HEK293 (cell line): ENCODE measurements around the gene DENND1A.

Experiments used
- CTCF ChIA-PET: fragments of 350-600 bp; formaldehyde crosslinking; extraction: SDS; loops from one replicate; lab custom pipeline; 2021; ENCODE audit warnings: antibody characterized with exemption; lab: Yijun Ruan, JAX
- POLR2A ChIA-PET: fragments of 300-600 bp; formaldehyde crosslinking; extraction: SDS; loops from one replicate; lab custom pipeline; 2020; ENCODE audit warnings: antibody characterized with exemption, inconsistent platforms; lab: Yijun Ruan, JAX
- H3K27ac ChIP-seq: fragments of 200-500 bp; sonication (Bioruptor generic); 2 replicates; pipeline ENCODE4 v1.5.1; 2014; ENCODE audit warnings: low read depth, low read length, control low read depth, inconsistent platforms; ENCODE audit errors: extremely low read depth
- H3K36me3 ChIP-seq, 2 experiments: fragments of 200-500 bp in 1 of 2; sonication (Bioruptor generic) in 1 of 2; 1 replicate in 1 of 2; 2 replicates in 1 of 2; pipeline ENCODE4 v1.5.1; 2014 to 2017; ENCODE audit warnings: inconsistent platforms in 2 of 2, low read length in 2 of 2; ENCODE audit not compliant: control insufficient read depth in 2 of 2, insufficient read depth in 1 of 2
- H3K4me1 ChIP-seq: fragments of 200-500 bp; sonication (Bioruptor generic); 2 replicates; pipeline ENCODE4 v1.5.1; 2014; ENCODE audit warnings: mild to moderate bottlenecking, low read length, inconsistent platforms; ENCODE audit not compliant: control insufficient read depth, insufficient read depth
- H3K4me3 ChIP-seq: 2 replicates; pipeline ENCODE4 v1.5.1; 2011; ENCODE audit warnings: low read depth, mild to moderate bottlenecking, control low read depth, low read length, moderate library complexity
- H3K9me3 ChIP-seq: fragments of 200-500 bp; sonication (Bioruptor generic); 2 replicates; pipeline ENCODE4 v1.5.1; 2014; ENCODE audit warnings: low read depth, low read length, inconsistent platforms; ENCODE audit not compliant: control insufficient read depth, insufficient read depth
- GLI2 ChIP-seq: fragments of 450-650 bp; formaldehyde crosslinking; IDR thresholded peaks from 2 replicates; pipeline ENCODE4; 2017; ENCODE audit warnings: missing biosample characterization, missing genetic modification characterization, low read depth, borderline replicate concordance
- SETDB1 ChIP-seq: IDR thresholded peaks from one replicate; pipeline ENCODE4 v1.6.1; 2017; ENCODE audit warnings: mild to moderate bottlenecking, low read length, moderate library complexity, mixed read lengths; ENCODE audit not compliant: insufficient read length
- SP2 ChIP-seq: fragments of 450-650 bp; formaldehyde crosslinking; IDR thresholded peaks from 2 replicates; pipeline ENCODE4 v1.5.1; 2016; ENCODE audit warnings: missing biosample characterization, missing genetic modification characterization
- ZBTB17 ChIP-seq: fragments of 450-650 bp; formaldehyde crosslinking; IDR thresholded peaks from 2 replicates; pipeline ENCODE4 v1.5.1; 2016; ENCODE audit warnings: missing biosample characterization, missing genetic modification characterization
- ZBTB20 ChIP-seq: fragments of 450-650 bp; formaldehyde crosslinking; IDR thresholded peaks from 2 replicates; pipeline ENCODE4 v1.5.1; 2016; ENCODE audit warnings: missing biosample characterization, missing genetic modification characterization
- ZBTB21 ChIP-seq: fragments of 450-650 bp; formaldehyde crosslinking; IDR thresholded peaks from 2 replicates; pipeline ENCODE4 v1.5.1; 2017; ENCODE audit warnings: missing biosample characterization, missing genetic modification characterization
- ZFP3 ChIP-seq: fragments of 450-650 bp; formaldehyde crosslinking; IDR thresholded peaks from 2 replicates; pipeline ENCODE4 v1.5.1; 2016; ENCODE audit warnings: low read depth, missing biosample characterization, missing genetic modification characterization
- ZFP41 ChIP-seq: fragments of 450-650 bp; formaldehyde crosslinking; IDR thresholded peaks from 2 replicates; pipeline ENCODE4 v1.5.1; 2016; ENCODE audit warnings: missing biosample characterization, missing genetic modification characterization, borderline replicate concordance
- ZIC2 ChIP-seq: fragments of 450-650 bp; formaldehyde crosslinking; IDR thresholded peaks from 2 replicates; pipeline ENCODE4 v1.5.1; 2016; ENCODE audit warnings: missing biosample characterization, missing genetic modification characterization
- ZNF157 ChIP-seq: fragments of 450-650 bp; formaldehyde crosslinking; IDR thresholded peaks from 2 replicates; pipeline ENCODE4 v1.5.1; 2016; ENCODE audit warnings: missing biosample characterization, missing genetic modification characterization
- ZNF311 ChIP-seq: fragments of 450-650 bp; formaldehyde crosslinking; IDR thresholded peaks from 2 replicates; pipeline ENCODE4 v1.5.1; 2017; ENCODE audit warnings: missing biosample characterization, missing genetic modification characterization, borderline replicate concordance
- ZNF366 ChIP-seq: fragments of 450-650 bp; formaldehyde crosslinking; conservative IDR thresholded peaks from 2 replicates; pipeline ENCODE4 v1.5.1; 2016; ENCODE audit warnings: missing biosample characterization, missing genetic modification characterization
- ZNF433 ChIP-seq: fragments of 450-650 bp; formaldehyde crosslinking; IDR thresholded peaks from 2 replicates; pipeline ENCODE4 v1.5.1; 2016; ENCODE audit warnings: missing biosample characterization, missing genetic modification characterization, low read depth
- ZNF596 ChIP-seq: fragments of 450-650 bp; IDR thresholded peaks from 2 replicates; pipeline ENCODE4 v1.5.0; 2018; ENCODE audit warnings: missing biosample characterization, mild to moderate bottlenecking, missing genetic modification characterization, moderate library complexity
- ZNF624 ChIP-seq: fragments of 450-650 bp; formaldehyde crosslinking; IDR thresholded peaks from 2 replicates; pipeline ENCODE4 v1.5.1; 2017; ENCODE audit warnings: missing biosample characterization, missing genetic modification characterization
- ZNF791 ChIP-seq: fragments of 450-650 bp; formaldehyde crosslinking; IDR thresholded peaks from 2 replicates; pipeline ENCODE4 v1.5.1; 2016; ENCODE audit warnings: missing biosample characterization, missing genetic modification characterization
- ZSCAN30 ChIP-seq: fragments of 450-650 bp; IDR thresholded peaks from 2 replicates; pipeline ENCODE4 v1.5.1; 2018; ENCODE audit warnings: missing biosample characterization, mild to moderate bottlenecking, missing genetic modification characterization, moderate library complexity
- TF ChIP-seq, protein P1 (sequence below): fragments of 450-650 bp; formaldehyde crosslinking; IDR thresholded peaks from 2 replicates; pipeline ENCODE4 v1.5.1; 2017; ENCODE audit warnings: missing biosample characterization, missing genetic modification characterization
- TF ChIP-seq, protein P2 (sequence below): fragments of 450-650 bp; formaldehyde crosslinking; IDR thresholded peaks from 2 replicates; pipeline ENCODE4 v1.5.1; 2016; ENCODE audit warnings: missing biosample characterization, missing genetic modification characterization
- TF ChIP-seq, protein P3 (sequence below): fragments of 450-650 bp; formaldehyde crosslinking; IDR thresholded peaks from 2 replicates; pipeline ENCODE4 v1.5.1; 2016; ENCODE audit warnings: missing biosample characterization, missing genetic modification characterization
- TF ChIP-seq, protein P4 (sequence below): fragments of 450-650 bp; formaldehyde crosslinking; IDR thresholded peaks from 2 replicates; pipeline ENCODE4 v1.5.1; 2016; ENCODE audit warnings: missing biosample characterization, missing genetic modification characterization

The DENND1A gene

DNA sequence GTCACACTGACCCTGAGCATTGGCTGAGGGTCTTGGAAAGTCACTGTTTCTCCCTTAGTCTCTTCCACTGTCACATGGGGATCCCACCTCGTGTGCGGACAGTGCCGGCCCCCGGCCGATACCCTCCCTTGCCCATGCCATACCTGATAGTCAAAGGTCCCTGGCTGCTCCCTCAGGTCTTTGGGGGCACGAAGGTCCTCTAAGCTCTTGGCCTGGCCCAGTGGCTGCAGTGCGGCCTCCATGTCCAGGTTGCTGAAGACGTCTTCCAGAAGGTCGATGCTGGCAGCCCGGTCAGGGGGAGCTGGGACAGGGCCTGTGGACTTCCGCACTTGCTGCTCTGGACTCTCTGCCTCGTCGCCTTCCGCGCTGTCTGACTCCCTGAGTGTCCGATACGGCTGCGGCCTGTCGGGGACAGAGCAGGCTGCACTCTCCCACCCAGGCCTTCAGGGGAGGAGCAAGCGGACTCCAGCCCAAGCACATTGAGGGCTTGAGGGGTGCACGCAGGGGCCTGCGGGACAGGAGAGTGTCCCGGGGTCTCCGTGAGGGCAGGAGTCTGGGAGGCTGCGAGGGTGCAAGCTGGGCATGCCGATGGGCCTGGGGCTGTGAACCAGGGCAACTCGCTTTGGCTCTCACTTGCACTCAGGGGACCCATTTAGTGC lies 546.3 kb downstream of the DENND1A start:
- CTCF ChIA-PET, result interaction anchor here (2.3 to 3.5 kb wide), 2 partner anchors 16 to 28 kb away, joined by 9 to 106 read pairs; partner anchors contain the start of gene CRB2
- TF ChIP-seq ZIC2 (tag by site-specific recombination) (no peak), ZNF366 (tag by site-specific recombination) (no peak), ZBTB17 (no peak), ZFP3 (tag by site-specific recombination) (no peak), ZNF157 (tag by site-specific recombination) (no peak), ZNF624 (tag by site-specific recombination) (no peak), SP2 (tag by site-specific recombination) (no peak)
- TF ChIP-seq, protein P1, sequence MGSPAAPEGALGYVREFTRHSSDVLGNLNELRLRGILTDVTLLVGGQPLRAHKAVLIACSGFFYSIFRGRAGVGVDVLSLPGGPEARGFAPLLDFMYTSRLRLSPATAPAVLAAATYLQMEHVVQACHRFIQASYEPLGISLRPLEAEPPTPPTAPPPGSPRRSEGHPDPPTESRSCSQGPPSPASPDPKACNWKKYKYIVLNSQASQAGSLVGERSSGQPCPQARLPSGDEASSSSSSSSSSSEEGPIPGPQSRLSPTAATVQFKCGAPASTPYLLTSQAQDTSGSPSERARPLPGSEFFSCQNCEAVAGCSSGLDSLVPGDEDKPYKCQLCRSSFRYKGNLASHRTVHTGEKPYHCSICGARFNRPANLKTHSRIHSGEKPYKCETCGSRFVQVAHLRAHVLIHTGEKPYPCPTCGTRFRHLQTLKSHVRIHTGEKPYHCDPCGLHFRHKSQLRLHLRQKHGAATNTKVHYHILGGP (tag by site-specific recombination), result no peak
- TF ChIP-seq, protein P2, sequence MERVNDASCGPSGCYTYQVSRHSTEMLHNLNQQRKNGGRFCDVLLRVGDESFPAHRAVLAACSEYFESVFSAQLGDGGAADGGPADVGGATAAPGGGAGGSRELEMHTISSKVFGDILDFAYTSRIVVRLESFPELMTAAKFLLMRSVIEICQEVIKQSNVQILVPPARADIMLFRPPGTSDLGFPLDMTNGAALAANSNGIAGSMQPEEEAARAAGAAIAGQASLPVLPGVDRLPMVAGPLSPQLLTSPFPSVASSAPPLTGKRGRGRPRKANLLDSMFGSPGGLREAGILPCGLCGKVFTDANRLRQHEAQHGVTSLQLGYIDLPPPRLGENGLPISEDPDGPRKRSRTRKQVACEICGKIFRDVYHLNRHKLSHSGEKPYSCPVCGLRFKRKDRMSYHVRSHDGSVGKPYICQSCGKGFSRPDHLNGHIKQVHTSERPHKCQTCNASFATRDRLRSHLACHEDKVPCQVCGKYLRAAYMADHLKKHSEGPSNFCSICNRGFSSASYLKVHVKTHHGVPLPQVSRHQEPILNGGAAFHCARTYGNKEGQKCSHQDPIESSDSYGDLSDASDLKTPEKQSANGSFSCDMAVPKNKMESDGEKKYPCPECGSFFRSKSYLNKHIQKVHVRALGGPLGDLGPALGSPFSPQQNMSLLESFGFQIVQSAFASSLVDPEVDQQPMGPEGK (tag by site-specific recombination), result no peak
- no peaks in the 10 kb centered on the region for H3K36me3 ChIP-seq
- H3K4me3 ChIP-seq, result no peak overlapping the region
- POLR2A ChIA-PET, result interaction anchor here (1.6 kb wide), 1 partner anchor 29 kb away, joined by 3 read pairs; no protein-coding TSS in a partner anchor
- H3K27ac ChIP-seq, result no peak overlapping the region
- H3K9me3 ChIP-seq, result no peaks in the 10 kb centered on the region
- no peaks in the 10 kb centered on the region for H3K4me1 ChIP-seq

DNA sequence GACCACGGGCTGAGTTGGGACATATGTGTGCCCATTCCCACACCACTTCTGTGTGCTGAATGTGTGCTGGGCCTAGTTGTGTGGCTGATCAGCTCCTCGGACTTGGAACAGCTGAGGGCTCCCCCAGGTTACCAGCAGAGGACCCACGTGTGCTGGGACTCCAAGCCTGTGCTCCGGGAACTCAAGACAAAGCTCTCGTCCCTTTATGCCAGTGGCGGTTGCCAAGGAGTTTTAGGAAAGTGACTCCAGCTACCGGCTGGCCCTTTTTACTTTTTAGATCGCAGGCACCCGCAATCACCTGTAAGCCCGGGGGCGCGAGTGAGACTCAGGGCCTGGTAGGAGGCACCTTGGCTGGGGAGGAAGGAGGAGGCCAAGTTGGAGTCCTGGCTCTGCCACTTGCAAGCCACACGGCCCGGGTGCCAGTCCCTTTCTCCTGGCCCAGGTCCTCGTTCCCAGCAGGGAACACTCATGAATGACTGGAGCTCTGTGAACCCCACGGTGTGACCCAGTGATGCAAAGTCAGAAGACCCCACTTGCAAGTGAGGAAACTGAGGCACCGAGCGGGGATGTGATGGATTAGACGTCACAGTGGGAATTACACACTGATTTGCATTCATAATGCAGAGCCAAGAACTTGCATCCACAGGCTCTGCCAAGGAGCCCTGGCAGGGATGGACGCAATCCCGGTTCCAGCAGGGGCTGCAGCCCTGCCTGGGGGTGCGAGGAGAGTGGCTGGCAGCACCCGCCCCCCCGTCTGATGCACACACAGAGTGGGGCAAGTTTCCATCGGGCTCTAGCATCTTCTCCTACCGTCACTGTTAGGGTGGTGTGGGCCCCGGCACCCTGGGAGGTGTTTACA lies 547.0 kb downstream of the DENND1A start:
- Histone ChIP-seq H3K4me1 (no peaks in the 10 kb centered on the region), H3K27ac (no peak overlapping the region), H3K9me3 (no peaks in the 10 kb centered on the region), H3K36me3 (no peaks in the 10 kb centered on the region), H3K4me3 (no peak overlapping the region)
- TF ChIP-seq GLI2 (tag by site-specific recombination), result no peak
- TF ChIP-seq ZSCAN30 (tag by site-specific recombination), result no peak
- TF ChIP-seq ZNF596 (tag by site-specific recombination), result no peak
- TF ChIP-seq ZBTB21, result no peak
- ChIA-PET CTCF (interaction anchor here (1.4 to 3.5 kb wide), 3 partner anchors 26 to 28 kb away, joined by 4 to 106 read pairs (median 9); partner anchors contain the start of gene CRB2), POLR2A (no interaction called here)

DNA sequence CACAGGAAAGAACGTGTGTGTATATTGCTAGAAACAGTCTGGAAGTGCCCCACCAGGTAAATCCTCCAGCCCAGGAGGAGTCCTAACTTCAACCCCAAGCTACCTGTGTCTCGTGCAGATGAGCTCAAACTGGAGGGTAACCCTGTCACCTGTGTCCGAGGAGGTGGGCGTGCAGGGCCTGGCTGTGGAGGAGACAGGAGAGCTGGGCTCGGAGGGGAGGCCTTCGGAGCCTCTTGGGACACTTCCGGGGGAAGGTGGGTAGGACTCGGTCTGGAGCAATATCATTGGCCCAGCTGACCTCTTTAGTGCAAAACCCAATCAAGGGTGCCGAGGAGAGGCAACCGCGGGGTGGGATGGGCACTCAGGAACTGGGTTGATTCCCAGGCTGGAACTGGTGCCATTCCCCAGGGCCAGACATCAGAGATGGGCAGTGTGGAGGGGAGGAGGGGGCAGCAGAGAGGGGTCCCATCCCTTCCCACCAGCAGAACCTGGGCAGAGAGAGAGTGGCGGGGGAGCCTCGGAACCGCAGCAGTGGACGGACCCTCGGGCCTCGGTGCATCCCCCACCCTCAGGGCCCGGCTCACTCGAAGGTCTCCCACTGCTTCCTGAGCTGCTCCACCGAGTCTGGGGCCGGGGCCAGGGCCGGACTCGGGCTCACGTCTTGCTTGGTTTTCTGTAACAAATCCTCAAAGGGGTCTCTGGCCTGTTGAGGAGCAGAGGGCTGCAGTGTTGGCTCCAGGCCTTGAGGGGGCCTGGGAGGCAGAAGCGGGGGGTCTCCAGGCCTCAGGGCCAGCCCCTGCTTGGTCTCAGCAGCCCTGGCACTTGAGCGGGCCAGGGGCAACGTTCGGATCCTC lies 548.8 kb downstream of the DENND1A start:
- CTCF ChIA-PET, result interaction anchor here (0.9 to 1.3 kb wide), 3 partner anchors 26 to 107 kb away, joined by 3 to 6 read pairs (median 5); no protein-coding TSS in a partner anchor
- POLR2A ChIA-PET, result no interaction called here
- Histone ChIP-seq H3K9me3 (no peaks in the 10 kb centered on the region), H3K27ac (no peak overlapping the region), H3K4me3 (no peak overlapping the region), H3K36me3 (no peaks in the 10 kb centered on the region), H3K4me1 (no peaks in the 10 kb centered on the region)
- no peak for TF ChIP-seq ZNF791 (tag by site-specific recombination)
- no peak for TF ChIP-seq ZNF311 (tag by site-specific recombination)
- TF ChIP-seq, protein P3, sequence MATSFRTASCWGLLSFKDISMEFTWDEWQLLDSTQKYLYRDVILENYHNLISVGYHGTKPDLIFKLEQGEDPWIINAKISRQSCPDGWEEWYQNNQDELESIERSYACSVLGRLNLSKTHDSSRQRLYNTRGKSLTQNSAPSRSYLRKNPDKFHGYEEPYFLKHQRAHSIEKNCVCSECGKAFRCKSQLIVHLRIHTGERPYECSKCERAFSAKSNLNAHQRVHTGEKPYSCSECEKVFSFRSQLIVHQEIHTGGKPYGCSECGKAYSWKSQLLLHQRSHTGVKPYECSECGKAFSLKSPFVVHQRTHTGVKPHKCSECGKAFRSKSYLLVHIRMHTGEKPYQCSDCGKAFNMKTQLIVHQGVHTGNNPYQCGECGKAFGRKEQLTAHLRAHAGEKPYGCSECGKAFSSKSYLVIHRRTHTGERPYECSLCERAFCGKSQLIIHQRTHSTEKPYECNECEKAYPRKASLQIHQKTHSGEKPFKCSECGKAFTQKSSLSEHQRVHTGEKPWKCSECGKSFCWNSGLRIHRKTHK (tag by site-specific recombination), result no peak
- TF ChIP-seq, protein P4, sequence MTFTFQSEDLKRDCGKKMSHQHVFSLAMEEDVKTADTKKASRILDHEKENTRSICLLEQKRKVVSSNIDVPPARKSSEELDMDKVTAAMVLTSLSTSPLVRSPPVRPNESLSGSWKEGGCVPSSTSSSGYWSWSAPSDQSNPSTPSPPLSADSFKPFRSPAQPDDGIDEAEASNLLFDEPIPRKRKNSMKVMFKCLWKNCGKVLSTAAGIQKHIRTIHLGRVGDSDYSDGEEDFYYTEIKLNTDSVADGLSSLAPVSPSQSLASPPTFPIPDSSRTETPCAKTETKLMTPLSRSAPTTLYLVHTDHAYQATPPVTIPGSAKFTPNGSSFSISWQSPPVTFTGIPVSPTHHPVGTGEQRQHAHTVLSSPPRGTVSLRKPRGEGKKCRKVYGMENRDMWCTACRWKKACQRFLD (tag by site-specific recombination), result no peak
- no peak for TF ChIP-seq ZBTB20 (tag by site-specific recombination)
- TF ChIP-seq ZNF433 (tag by site-specific recombination), result no peak
- no peak for TF ChIP-seq ZFP41 (tag by site-specific recombination)
- no peak for TF ChIP-seq SETDB1
